Skeletal muscle cell (primary cell): Measurements from ENCODE around the gene DCLK3.

ENCODE experiments used
- DNase-seq: peaks from one replicate; pipeline ENCODE4 v3.0.0-alpha.2; 2010; ENCODE audit warnings: low read depth
- H3K4me3 ChIP-seq: 2 replicates; pipeline ENCODE4 v1.5.1; 2011; ENCODE audit warnings: low read depth, mild to moderate bottlenecking, control low read depth, low read length, moderate library complexity

Gene DCLK3

DNA sequence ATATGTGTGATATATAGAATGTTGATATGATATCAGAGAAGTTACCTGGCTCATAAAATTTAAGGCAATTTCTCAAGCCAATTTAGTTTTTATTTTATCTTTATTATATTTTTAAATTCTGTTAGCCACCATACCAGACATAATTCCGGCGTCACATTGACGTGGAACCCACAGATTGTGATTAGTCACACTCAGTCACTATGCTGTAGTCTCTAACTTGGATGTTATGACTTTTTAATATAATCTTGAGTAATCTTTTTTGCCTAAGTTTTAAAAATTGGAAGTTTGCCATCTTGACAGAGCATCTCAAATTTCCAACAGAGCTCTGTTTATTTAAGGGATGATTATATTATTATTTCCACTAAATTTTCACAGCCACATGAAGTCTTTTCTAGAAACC is 9.7 kb upstream of the DCLK3 start:
- H3K4me3 ChIP-seq = no peak overlapping the region
- no peak for DNase-seq

- DNase-seq = no peak
- H3K4me3 ChIP-seq = no peak overlapping the region
Measured at GRCh38 chr3:36771931-36772330, 7.6 kb upstream of the DCLK3 start.

GRCh38 chr3:36769926-36770325 is 5.6 kb upstream of the DCLK3 start:
- DNase-seq = no peak
- no peak overlapping the region for H3K4me3 ChIP-seq

DNA sequence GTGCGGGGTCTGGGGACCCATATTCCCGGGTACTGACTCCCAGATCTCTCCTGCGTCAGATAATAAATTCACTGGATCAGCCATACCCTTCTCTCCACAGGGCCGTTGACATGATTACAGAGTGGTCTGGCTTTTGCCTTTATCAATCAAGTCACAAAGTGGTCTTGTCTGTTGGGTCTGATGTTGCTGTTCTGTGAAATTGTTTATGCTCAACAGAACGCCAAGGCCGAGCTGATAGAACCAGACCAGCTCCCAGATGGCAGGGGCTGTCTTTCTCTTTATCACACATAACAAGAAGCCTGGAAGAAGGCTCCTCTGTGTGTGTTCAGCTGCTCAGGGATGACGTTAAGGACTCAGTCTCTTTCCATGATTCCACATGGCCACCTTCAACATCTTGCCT is 751 bp upstream of the DCLK3 start:
- H3K4me3 ChIP-seq = no peak overlapping the region
- no peak for DNase-seq

DNA sequence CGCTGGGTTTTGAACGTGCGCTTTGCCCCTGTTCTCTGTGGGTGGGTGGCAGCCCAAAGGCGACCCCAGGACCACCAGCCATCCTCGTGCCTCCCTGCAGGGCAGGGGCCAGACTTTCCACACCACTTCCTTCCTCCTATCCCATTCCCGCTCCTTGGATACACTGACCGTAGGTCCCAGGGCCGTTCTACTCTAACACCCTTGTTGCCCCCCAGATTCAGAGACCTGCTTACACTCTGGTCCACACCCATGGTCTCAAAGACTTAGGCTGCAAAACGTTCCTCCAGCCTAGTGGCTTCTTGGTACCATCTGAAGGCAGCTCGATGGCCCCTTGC is 318 bp upstream of the DCLK3 start:
- H3K4me3 ChIP-seq = no peak overlapping the region
- no peak for DNase-seq

GRCh38 chr3:36762918-36763849 is 1.2 kb downstream of the DCLK3 start:
- H3K4me3 ChIP-seq = no peak overlapping the region
- no peak for DNase-seq

DNA sequence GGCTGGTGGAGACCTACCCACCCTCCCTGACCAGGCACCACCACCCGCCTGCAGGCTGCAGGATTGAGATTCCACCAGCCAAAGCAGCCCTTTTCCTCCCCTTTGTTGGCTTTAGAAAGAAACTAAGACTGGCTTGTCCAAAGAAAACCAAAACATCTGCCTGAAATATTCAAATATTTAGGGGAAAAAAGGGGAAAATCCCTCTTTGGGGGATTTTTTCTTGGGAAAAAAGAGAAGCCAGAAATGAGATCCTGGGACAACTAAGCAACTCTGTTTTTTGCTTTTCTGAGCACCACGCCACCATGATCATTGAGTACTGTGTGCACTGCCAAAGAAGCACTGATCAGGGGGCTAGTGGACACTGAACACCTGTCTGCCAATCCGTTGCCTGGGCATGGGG is 2.6 kb downstream of the DCLK3 start:
- no peak overlapping the region for H3K4me3 ChIP-seq
- DNase-seq = no peak

DNA sequence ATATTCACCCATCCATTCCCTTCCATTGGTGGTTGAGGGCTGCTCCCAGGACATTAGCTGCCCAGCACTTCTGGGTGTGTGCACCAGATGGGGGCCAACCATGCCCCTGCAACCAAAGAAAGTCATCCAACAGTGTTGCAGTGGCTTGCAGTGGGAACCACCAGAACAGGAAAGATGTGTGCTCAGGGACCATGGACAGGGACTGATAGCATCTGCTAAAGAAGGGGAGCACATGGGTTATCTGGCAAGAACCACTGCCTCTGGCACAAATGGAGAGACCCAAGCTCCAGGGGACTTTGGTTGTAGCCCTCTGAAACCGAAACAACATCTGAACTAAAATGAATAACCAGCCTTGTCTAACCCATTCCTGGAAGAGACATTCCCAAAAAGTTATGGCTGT is 8.1 kb downstream of the DCLK3 start:
- H3K4me3 ChIP-seq = no peak overlapping the region
- DNase-seq = no peak

GRCh38 chr3:36751326-36751725 is 13.0 kb downstream of the DCLK3 start:
- no peak for DNase-seq
- H3K4me3 ChIP-seq = no peak overlapping the region

DNA sequence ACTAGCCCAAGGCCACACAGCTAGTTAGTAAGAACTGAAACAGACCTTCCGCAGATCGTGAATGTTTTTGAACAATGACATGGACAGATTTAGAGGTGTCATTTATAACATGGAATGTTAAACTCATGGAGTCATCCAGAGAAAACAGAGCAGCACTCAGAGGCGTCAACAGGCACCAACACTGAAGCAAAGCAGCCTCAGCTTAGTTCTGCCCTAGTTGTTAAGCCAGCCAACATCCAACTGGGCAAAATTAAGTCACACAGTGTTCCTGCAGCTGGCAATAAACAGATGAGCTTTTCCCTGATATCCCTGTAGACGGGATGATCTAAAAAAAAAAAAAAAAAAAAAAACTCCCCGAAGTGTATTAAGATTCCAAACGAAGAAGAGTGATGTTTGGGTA is 13.6 kb downstream of the DCLK3 start:
- H3K4me3 ChIP-seq = no peak overlapping the region
- DNase-seq = no peak

DNA sequence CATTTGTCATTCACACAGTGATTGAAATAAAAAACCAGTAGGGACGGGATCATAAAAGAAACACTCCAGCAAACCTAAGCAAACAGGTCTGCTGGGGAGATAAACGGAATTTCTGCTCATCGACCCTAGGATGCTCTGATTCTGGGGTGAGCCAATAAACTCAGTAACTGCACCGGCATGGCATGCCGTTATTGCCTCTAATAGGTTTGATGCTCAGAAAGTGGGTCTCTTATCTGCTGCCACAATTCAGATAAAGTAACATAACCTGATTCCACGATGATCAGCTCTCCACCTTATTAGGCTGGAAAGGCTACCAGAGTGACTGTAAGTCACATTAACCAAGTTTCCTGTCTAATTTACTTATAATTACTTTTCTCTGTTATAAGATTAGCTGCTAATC is 19.6 kb downstream of the DCLK3 start:
- no peak for DNase-seq
- no peak overlapping the region for H3K4me3 ChIP-seq

DNA sequence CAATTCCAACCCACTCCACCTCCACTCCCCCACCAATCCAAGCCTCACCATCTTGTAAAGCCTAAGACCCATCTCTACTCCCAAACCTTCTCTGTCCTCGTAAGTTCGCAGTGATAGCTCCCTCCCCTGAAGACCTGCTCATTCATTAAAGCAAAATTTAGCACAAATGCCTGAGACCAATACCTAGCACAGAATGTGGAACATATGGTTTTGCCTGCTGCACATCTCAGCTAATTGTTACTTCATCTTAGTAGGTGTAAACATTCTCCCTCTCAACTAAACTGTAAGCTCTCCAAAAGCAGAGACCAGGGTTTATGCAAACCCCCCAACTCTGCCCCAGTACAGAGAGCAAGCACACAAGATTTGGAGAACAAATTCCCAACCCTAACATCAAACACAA is 20.5 kb downstream of the DCLK3 start:
- DNase-seq = no peak
- no peak overlapping the region for H3K4me3 ChIP-seq

GRCh38 chr3:36741285-36741684 is 23.1 kb downstream of the DCLK3 start:
- DNase-seq = no peak
- no peak overlapping the region for H3K4me3 ChIP-seq

- DNase-seq = no peak
- no peak overlapping the region for H3K4me3 ChIP-seq
Measured at GRCh38 chr3:36740787-36741186, 23.6 kb downstream of the DCLK3 start.

- no peak for DNase-seq
- H3K4me3 ChIP-seq = no peak overlapping the region
Measured at GRCh38 chr3:36738702-36739101, 25.7 kb downstream of the DCLK3 start.

- H3K4me3 ChIP-seq = no peak overlapping the region
- no peak for DNase-seq
Measured at GRCh38 chr3:36736301-36736700, 28.1 kb downstream of the DCLK3 start.

GRCh38 chr3:36734742-36735141 is 29.6 kb downstream of the DCLK3 start:
- DNase-seq = no peak
- no peak overlapping the region for H3K4me3 ChIP-seq

- no peak for DNase-seq
- H3K4me3 ChIP-seq = no peak overlapping the region
Measured at GRCh38 chr3:36733723-36734122, 30.6 kb downstream of the DCLK3 start.

GRCh38 chr3:36733162-36733696 is 31.1 kb downstream of the DCLK3 start:
- H3K4me3 ChIP-seq = no peak overlapping the region
- no peak for DNase-seq

- H3K4me3 ChIP-seq = no peak overlapping the region
- DNase-seq = no peak
Measured at GRCh38 chr3:36730966-36731365, 33.4 kb downstream of the DCLK3 start.
